HCT116 (cell line): ENCODE measurements around the gene THSD4.

Experiments used
- CTCF ChIP-seq, 3 experiments: fragments of 200-600 bp in 1 of 3; sonication (generic) in 1 of 3; IDR thresholded peaks in 2 of 3; conservative IDR thresholded peaks in 1 of 3; 2 replicates each; pipeline ENCODE4 v1.5.1; 2012 to 2017; ENCODE audit warnings: low read depth in 2 of 3, low read length in 2 of 3, antibody characterized with exemption in 1 of 3, borderline replicate concordance in 1 of 3, control low read depth in 1 of 3, mild to moderate bottlenecking in 1 of 3, mixed read lengths in 1 of 3, mixed run types in 1 of 3, moderate library complexity in 1 of 3; ENCODE audit not compliant: insufficient read depth in 1 of 3
- EGR1 ChIP-seq: IDR thresholded peaks from 2 replicates; pipeline ENCODE4 v1.6.1; 2012; ENCODE audit warnings: low read depth
- ELF1 ChIP-seq: IDR thresholded peaks from 2 replicates; pipeline ENCODE4 v1.6.1; 2012; ENCODE audit warnings: low read depth, borderline replicate concordance
- EZH2phosphoT487 ChIP-seq: fragments of 200-600 bp; IDR thresholded peaks from 2 replicates; pipeline ENCODE4 v1.6.1; 2018; ENCODE audit warnings: antibody characterized with exemption, borderline replicate concordance
- FOSL1 ChIP-seq: IDR thresholded peaks from 2 replicates; pipeline ENCODE4 v1.6.1; 2012; ENCODE audit warnings: low read depth
- POLR2A ChIP-seq: IDR thresholded peaks from 2 replicates; pipeline ENCODE4 v1.7.0; 2011; ENCODE audit warnings: borderline replicate concordance; ENCODE audit not compliant: insufficient read depth, insufficient read length; ENCODE audit errors: extremely low read depth
- POLR2AphosphoS5 ChIP-seq: IDR thresholded peaks from 2 replicates; pipeline ENCODE4 v1.6.1; 2011; ENCODE audit warnings: mild to moderate bottlenecking, low read depth, low read length, moderate library complexity
- REST ChIP-seq: IDR thresholded peaks from 2 replicates; pipeline ENCODE4 v1.6.1; 2012; ENCODE audit warnings: low read depth
- ZNF274 ChIP-seq: fragments of 200-500 bp; sonication (Bioruptor generic); IDR thresholded peaks from 2 replicates; pipeline ENCODE4 v1.6.1; 2014; ENCODE audit warnings: mild to moderate bottlenecking, low read depth, low read length, inconsistent platforms
- TF ChIP-seq, protein P1 (sequence below): IDR thresholded peaks from 2 replicates; pipeline ENCODE4 v1.6.1; 2012

GRCh38 chr15:71121442-71121841 lies 6.2 kb downstream of the THSD4 start:
- TF ChIP-seq EZH2phosphoT487 (no peak), CTCF (IDR thresholded peaks at IDR 0.05 in 2 of 3, conservative IDR thresholded peaks at IDR 0.05 in 1 of 3; ENCODE audit: borderline replicate concordance in 1 of 3, insufficient read depth in 1 of 3, low read depth in 2 of 3, low read length in 2 of 3) (no peak), FOSL1 (no peak), POLR2AphosphoS5 (no peak), EGR1 (no peak), POLR2A (no peak), ZNF274 (no peak), REST (no peak), ELF1 (no peak)
- TF ChIP-seq, protein P1, sequence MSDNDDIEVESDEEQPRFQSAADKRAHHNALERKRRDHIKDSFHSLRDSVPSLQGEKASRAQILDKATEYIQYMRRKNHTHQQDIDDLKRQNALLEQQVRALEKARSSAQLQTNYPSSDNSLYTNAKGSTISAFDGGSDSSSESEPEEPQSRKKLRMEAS = no peak
